A673 (cell line): ENCODE results near the gene INTS6. TPM values are rescaled to one million over a fixed set of nuclear protein-coding genes. Genes with fewer than 3 reads are reported as not detected.

Experiments used
- BruUV-seq: library from RNA; stranded (reverse); fragments of 400-500 nt; replicated peaks from 2 replicates; lab custom pipeline; 2021; lab: Mats Ljungman, UMichigan
- CTCF ChIA-PET: fragments of 300-600 bp; sonication (Branson Sonifier 250); formaldehyde crosslinking; loops from one replicate; lab custom pipeline; 2022; ENCODE audit warnings: antibody characterized with exemption; lab: Charles Lee
- POLR2A ChIA-PET: fragments of 300-600 bp; sonication (Branson Sonifier 250); formaldehyde crosslinking; loops from one replicate; lab custom pipeline; 2022; ENCODE audit warnings: antibody characterized with exemption; ENCODE audit not compliant: low non-redundant PET; lab: Charles Lee
- DNase-seq: peaks from one replicate; pipeline ENCODE4 v3.0.0-alpha.2; 2015; ENCODE audit warnings: low spot score
- H3K27ac ChIP-seq: fragments of 200-600 bp; sonication (generic); 2 replicates; pipeline ENCODE4 v1.5.1; 2016; ENCODE audit warnings: mixed run types, low read depth, mild to moderate bottlenecking, mixed read lengths, antibody characterized with exemption, low read length; ENCODE audit not compliant: poor library complexity, severe bottlenecking
- H3K27me3 ChIP-seq: fragments of 200-600 bp; sonication (generic); replicated peaks from 2 replicates; pipeline ENCODE4 v1.6.1; 2017; ENCODE audit warnings: mixed run types, low read depth, mild to moderate bottlenecking, mixed read lengths, antibody characterized with exemption, low read length; ENCODE audit not compliant: insufficient read depth, poor library complexity
- H3K36me3 ChIP-seq: fragments of 200-600 bp; sonication (generic); 2 replicates; pipeline ENCODE4 v1.6.1; 2016; ENCODE audit warnings: mixed run types, mild to moderate bottlenecking, mixed read lengths, antibody characterized with exemption, low read length; ENCODE audit not compliant: insufficient read depth, poor library complexity, severe bottlenecking
- H3K4me1 ChIP-seq: fragments of 200-600 bp; sonication (generic); 2 replicates; pipeline ENCODE4 v1.6.1; 2017; ENCODE audit warnings: mixed run types, mild to moderate bottlenecking, mixed read lengths, antibody characterized with exemption, low read length; ENCODE audit not compliant: insufficient read depth, poor library complexity, severe bottlenecking
- H3K4me3 ChIP-seq: fragments of 200-600 bp; sonication (generic); 2 replicates; pipeline ENCODE4 v1.5.1; 2016; ENCODE audit warnings: low read depth, mixed run types, mild to moderate bottlenecking, mixed read lengths, low read length; ENCODE audit not compliant: poor library complexity, severe bottlenecking
- H3K9me3 ChIP-seq: fragments of 200-600 bp; sonication (generic); 2 replicates; pipeline ENCODE4 v1.6.1; 2016; ENCODE audit warnings: mixed run types, low read depth, mild to moderate bottlenecking, mixed read lengths, antibody characterized with exemption, low read length; ENCODE audit not compliant: poor library complexity, severe bottlenecking
- EZH2 ChIP-seq: fragments of 200-600 bp; sonication (generic); IDR thresholded peaks from 2 replicates; pipeline ENCODE4 v1.6.1; 2017; ENCODE audit warnings: borderline replicate concordance, low read depth, mild to moderate bottlenecking, mixed read lengths, antibody characterized with exemption, low read length; ENCODE audit not compliant: poor library complexity, severe bottlenecking
- intact Hi-C: fragments of 100-400 bp; cut with micrococcal nuclease; formaldehyde crosslinking; loops from one replicate; pipeline ENCODE4 v1.10.0; 2022; ENCODE audit not compliant: unreplicated experiment
- total RNA-seq: library from RNA; stranded (reverse); gene quantifications from 2 replicates; pipeline ENCODE4 v1.2.3, GENCODE V29; 2021
- TF ChIP-seq, protein P1 (sequence below): fragments of 300-800, 200-600 bp; sonication (generic); conservative IDR thresholded peaks from 2 replicates; pipeline ENCODE4 v1.5.1; 2017; ENCODE audit warnings: low read depth, mild to moderate bottlenecking, antibody characterized with exemption, low read length, moderate library complexity, mixed read lengths

The INTS6 gene
- total RNA-seq, 1 experiment from 2014 or later = 90.4 TPM

DNA sequence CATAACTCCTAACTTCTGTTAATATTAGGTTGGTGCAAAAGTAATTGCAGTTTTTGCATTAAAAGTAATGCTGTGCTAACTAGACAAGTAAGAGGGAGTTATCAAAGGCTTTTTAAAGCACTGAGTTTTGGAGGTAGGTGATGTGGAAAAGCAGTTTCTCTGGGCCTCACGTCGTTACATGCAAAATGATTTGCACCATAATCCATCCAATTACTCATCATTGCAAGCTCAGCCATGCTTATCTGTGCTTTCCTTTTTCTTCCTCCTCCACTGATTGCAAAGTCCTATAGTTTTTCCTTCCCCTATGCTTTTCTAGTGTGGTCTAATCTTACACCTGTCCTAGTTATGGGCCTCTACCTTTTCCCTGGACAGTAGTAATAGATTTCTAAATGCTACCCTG lies 35.4 kb upstream of the INTS6 start:
- DNase-seq = no peak
- intact Hi-C loops = no loop called here
- Histone ChIP-seq H3K36me3 (no peaks in the 10 kb centered on the region), H3K27me3 (no peaks in the 10 kb centered on the region), H3K27ac (no peak overlapping the region), H3K4me3 (no peak overlapping the region), H3K9me3 (no peaks in the 10 kb centered on the region), H3K4me1 (no peaks in the 10 kb centered on the region)
- ChIA-PET CTCF (no interaction called here), POLR2A (no interaction called here)
- no peak for TF ChIP-seq EZH2
- TF ChIP-seq, protein P1, sequence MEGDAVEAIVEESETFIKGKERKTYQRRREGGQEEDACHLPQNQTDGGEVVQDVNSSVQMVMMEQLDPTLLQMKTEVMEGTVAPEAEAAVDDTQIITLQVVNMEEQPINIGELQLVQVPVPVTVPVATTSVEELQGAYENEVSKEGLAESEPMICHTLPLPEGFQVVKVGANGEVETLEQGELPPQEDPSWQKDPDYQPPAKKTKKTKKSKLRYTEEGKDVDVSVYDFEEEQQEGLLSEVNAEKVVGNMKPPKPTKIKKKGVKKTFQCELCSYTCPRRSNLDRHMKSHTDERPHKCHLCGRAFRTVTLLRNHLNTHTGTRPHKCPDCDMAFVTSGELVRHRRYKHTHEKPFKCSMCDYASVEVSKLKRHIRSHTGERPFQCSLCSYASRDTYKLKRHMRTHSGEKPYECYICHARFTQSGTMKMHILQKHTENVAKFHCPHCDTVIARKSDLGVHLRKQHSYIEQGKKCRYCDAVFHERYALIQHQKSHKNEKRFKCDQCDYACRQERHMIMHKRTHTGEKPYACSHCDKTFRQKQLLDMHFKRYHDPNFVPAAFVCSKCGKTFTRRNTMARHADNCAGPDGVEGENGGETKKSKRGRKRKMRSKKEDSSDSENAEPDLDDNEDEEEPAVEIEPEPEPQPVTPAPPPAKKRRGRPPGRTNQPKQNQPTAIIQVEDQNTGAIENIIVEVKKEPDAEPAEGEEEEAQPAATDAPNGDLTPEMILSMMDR = no peak
- BruUV-seq = no TSS peak

DNA sequence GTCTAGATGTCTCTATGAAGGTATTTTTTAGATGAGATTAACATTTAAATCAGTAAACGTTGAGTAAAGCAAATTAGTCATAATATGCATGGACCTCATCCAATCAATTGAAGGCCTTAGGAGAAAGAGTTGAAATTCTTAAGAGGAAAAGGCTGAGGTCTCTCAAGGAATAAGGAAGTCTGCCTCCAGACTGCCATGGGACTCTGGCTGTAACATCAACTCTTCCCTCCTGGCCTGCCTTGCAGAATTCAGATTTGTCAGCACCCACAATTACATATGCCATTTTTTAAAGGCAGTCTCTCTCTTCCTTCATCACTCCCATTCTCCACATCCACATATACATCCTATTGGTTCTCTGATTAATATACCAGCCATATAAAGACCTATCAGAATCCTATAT lies 28.8 kb upstream of the INTS6 start:
- Histone ChIP-seq H3K9me3 (no peaks in the 10 kb centered on the region), H3K27me3 (no peaks in the 10 kb centered on the region), H3K4me3 (no peak overlapping the region), H3K36me3 (no peaks in the 10 kb centered on the region), H3K27ac (no peak overlapping the region), H3K4me1 (no peaks in the 10 kb centered on the region)
- BruUV-seq = no TSS peak
- intact Hi-C loops = no loop called here
- CTCF ChIA-PET = no interaction called here
- DNase-seq = no peak
- TF ChIP-seq, protein P1 = no peak
- no peak for TF ChIP-seq EZH2
- POLR2A ChIA-PET = no interaction called here

DNA sequence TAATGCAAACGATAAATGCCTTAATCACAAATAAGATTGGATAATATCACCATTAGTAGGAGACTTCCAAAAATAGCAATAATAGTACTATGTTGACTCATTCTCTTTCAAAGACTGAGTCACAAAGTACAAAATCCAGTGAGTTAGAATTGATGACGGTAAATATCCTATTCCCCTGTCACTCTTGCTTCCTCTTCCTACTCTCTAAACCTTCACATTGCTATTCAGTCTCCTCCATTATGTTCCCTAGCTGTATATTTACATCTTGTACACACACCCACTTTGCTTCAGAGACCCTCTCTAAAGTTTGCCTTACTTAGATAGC lies 26.3 kb upstream of the INTS6 start:
- no peak overlapping the region for H3K27ac ChIP-seq
- intact Hi-C loops = no loop called here
- TF ChIP-seq, protein P1 = no peak
- no peak for TF ChIP-seq EZH2
- H3K9me3 ChIP-seq = no peaks in the 10 kb centered on the region
- no TSS peak for BruUV-seq
- H3K36me3 ChIP-seq = no peaks in the 10 kb centered on the region
- no peak overlapping the region for H3K4me3 ChIP-seq
- H3K4me1 ChIP-seq = no peaks in the 10 kb centered on the region
- no peaks in the 10 kb centered on the region for H3K27me3 ChIP-seq
- CTCF ChIA-PET = no interaction called here
- POLR2A ChIA-PET = no interaction called here
- no peak for DNase-seq
